Stomach (tissue), 4 donors: Measurements from ENCODE around the gene SNAP47.

Experiments
- EP300 ChIP-seq: sonication (generic); formaldehyde crosslinking; IDR thresholded peaks from one replicate; pipeline ENCODE4 v1.6.1; 2017; ENCODE audit warnings: antibody characterized with exemption
- POLR2A ChIP-seq, 4 donors: fragments of 450-650 bp; IDR thresholded peaks; one replicate each; pipeline ENCODE4 v1.6.1; 2016; ENCODE audit warnings: antibody characterized with exemption in 4 of 4, control low read depth in 2 of 4, mild to moderate bottlenecking in 1 of 4, moderate library complexity in 1 of 4
- POLR2AphosphoS5 ChIP-seq, 3 donors: sonication (generic); formaldehyde crosslinking; IDR thresholded peaks; one replicate each; pipeline ENCODE4 v1.6.1; 2016; ENCODE audit warnings: antibody characterized with exemption in 3 of 3
- TF ChIP-seq, protein P1 (sequence below), 7 experiments: fragments of 450-650 bp in 4 of 7; fragments of 200-600 bp in 3 of 7; sonication (generic) in 3 of 7; IDR thresholded peaks; one replicate each; pipeline ENCODE4 v1.5.1; 2016 to 2019; ENCODE audit warnings: antibody characterized with exemption in 7 of 7, control low read depth in 2 of 7, mild to moderate bottlenecking in 1 of 7

DNA sequence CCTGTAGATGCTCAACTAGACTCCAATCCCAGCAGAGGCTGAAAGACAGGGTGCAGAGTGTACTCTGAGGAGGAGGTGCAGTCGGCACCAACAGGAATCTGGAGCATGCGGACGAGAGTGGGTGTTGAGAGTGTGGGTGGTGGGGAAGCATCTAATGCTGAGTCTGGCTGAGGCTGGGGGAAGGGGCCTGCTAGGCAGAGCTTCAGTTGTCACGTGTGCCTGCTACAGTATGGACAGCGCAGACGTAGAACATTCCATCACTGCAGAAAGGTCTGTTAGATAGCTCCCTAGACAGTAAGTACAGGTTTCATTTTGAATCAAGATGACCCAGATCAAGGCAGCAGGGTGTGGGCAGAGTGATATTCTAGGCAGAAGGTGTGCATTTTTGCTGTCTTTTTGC lies 23.1 kb downstream of the SNAP47 start:
- TF ChIP-seq, protein P1, sequence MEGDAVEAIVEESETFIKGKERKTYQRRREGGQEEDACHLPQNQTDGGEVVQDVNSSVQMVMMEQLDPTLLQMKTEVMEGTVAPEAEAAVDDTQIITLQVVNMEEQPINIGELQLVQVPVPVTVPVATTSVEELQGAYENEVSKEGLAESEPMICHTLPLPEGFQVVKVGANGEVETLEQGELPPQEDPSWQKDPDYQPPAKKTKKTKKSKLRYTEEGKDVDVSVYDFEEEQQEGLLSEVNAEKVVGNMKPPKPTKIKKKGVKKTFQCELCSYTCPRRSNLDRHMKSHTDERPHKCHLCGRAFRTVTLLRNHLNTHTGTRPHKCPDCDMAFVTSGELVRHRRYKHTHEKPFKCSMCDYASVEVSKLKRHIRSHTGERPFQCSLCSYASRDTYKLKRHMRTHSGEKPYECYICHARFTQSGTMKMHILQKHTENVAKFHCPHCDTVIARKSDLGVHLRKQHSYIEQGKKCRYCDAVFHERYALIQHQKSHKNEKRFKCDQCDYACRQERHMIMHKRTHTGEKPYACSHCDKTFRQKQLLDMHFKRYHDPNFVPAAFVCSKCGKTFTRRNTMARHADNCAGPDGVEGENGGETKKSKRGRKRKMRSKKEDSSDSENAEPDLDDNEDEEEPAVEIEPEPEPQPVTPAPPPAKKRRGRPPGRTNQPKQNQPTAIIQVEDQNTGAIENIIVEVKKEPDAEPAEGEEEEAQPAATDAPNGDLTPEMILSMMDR (IDR thresholded peaks at IDR 0.05): no peak
- TF ChIP-seq POLR2A (IDR thresholded peaks at IDR 0.05): no peak
- no peak for TF ChIP-seq POLR2AphosphoS5 (IDR thresholded peaks at IDR 0.05)
- TF ChIP-seq EP300: no peak
